ENCODE results near the gene CREB5.

DNA sequence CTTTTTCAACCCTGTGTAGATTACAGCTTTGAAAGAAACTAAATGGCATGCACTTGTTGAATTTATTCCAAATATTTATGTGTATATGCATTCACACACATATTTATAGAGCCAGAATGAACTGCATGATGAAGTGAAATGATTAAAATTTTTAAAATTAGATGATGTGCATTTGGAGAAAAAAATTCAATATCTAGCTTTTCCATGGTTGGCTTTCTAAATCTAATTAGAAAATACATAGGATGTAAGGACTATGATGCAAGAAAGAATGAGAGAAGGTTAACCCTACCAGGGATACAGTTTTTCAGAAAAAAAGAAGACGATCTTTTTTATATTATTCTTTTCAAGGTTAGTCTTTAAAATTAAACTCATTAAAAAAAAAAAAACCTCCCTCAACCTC lies 341.3 kb downstream of the CREB5 start:
- TF ChIP-seq, protein P1, sequence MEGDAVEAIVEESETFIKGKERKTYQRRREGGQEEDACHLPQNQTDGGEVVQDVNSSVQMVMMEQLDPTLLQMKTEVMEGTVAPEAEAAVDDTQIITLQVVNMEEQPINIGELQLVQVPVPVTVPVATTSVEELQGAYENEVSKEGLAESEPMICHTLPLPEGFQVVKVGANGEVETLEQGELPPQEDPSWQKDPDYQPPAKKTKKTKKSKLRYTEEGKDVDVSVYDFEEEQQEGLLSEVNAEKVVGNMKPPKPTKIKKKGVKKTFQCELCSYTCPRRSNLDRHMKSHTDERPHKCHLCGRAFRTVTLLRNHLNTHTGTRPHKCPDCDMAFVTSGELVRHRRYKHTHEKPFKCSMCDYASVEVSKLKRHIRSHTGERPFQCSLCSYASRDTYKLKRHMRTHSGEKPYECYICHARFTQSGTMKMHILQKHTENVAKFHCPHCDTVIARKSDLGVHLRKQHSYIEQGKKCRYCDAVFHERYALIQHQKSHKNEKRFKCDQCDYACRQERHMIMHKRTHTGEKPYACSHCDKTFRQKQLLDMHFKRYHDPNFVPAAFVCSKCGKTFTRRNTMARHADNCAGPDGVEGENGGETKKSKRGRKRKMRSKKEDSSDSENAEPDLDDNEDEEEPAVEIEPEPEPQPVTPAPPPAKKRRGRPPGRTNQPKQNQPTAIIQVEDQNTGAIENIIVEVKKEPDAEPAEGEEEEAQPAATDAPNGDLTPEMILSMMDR (conservative IDR thresholded peaks at IDR 0.05; ENCODE audit: low read length) = no peak
- TF ChIP-seq EZH2phosphoT487 (IDR thresholded peaks at IDR 0.05; ENCODE audit: borderline replicate concordance) = no peak

All from Loucy (cell line).